K562 (cell line): ENCODE data around the gene HES4. TPM values are rescaled to one million over a fixed set of nuclear protein-coding genes. Genes with fewer than 3 reads are reported as not detected.

ENCODE experiments used
- ATAC-seq: fragments of 200-7000 bp; cut with Tn5 transposase; 3 replicates; pipeline ENCODE4 v1.9.1; 2020; ENCODE audit warnings: moderate library complexity
- BruUV-seq: library from RNA; stranded (reverse); fragments of 400-500 nt; replicated peaks from 2 replicates; lab custom pipeline; 2021; lab: Mats Ljungman, UMichigan
- CTCF ChIA-PET: fragments of 300-600 bp; formaldehyde crosslinking; extraction: SDS; loops from one replicate; lab custom pipeline; 2021; ENCODE audit warnings: low intra/inter-chr PET ratio; lab: Yijun Ruan, JAX
- POLR2A ChIA-PET: fragments of 300-600, 350-650 bp; sonication (Branson Sonifier 250); formaldehyde crosslinking; extraction: SDS; loops from one replicate; lab custom pipeline; 2021; ENCODE audit warnings: antibody characterized with exemption, inconsistent platforms; lab: Yijun Ruan, JAX
- DNase-seq, 4 experiments: peaks; one replicate each; pipeline versions ENCODE4 v3.0.0 to v3.0.0-alpha.2; 2011 to 2018; ENCODE audit warnings: low spot score in 3 of 4, mixed read lengths in 3 of 4; ENCODE audit errors: extremely low read depth in 1 of 4
- FAIRE-seq: peaks from 2 replicates; lab custom pipeline; 2011; peaks lifted over from hg19 to GRCh38; lab: Jason Lieb, UNC
- H2AFZ ChIP-seq: 2 replicates; pipeline ENCODE4 v1.6.0; 2011; ENCODE audit warnings: low read depth, low read length, control low read depth, inconsistent platforms
- H3K27ac ChIP-seq: fragments of 200-600 bp; 3 replicates; pipeline ENCODE4 v1.8.0; 2011; ENCODE audit warnings: low read depth, mild to moderate bottlenecking, control low read depth, inconsistent platforms, low read length, moderate library complexity, mixed read lengths; ENCODE audit errors: extremely low read depth
- H3K27me3 ChIP-seq, 2 experiments: fragments of 300-600 bp in 1 of 2; 2 replicates in 1 of 2; 3 replicates in 1 of 2; pipeline versions ENCODE4 v1.6.0 to v1.8.0; 2011; ENCODE audit warnings: inconsistent platforms in 2 of 2, low read length in 2 of 2, mild to moderate bottlenecking in 1 of 2, mixed read lengths in 1 of 2, moderate library complexity in 1 of 2; ENCODE audit not compliant: control insufficient read depth in 2 of 2, insufficient read depth in 2 of 2
- H3K36me3 ChIP-seq: fragments of 300-600 bp; 3 replicates; pipeline ENCODE4 v1.8.0; 2011; ENCODE audit warnings: mild to moderate bottlenecking, low read length, inconsistent platforms; ENCODE audit not compliant: control insufficient read depth, insufficient read depth
- H3K4me1 ChIP-seq, 2 experiments: fragments of 200-600 bp in 1 of 2; replicated peaks in 1 of 2; 2 replicates in 1 of 2; 3 replicates in 1 of 2; pipeline versions ENCODE4 v1.5.1 to v1.8.0; 2011; ENCODE audit warnings: inconsistent platforms in 2 of 2, low read length in 2 of 2, mild to moderate bottlenecking in 1 of 2, mixed read lengths in 1 of 2, moderate library complexity in 1 of 2; ENCODE audit not compliant: control insufficient read depth in 2 of 2, insufficient read depth in 2 of 2
- H3K4me2 ChIP-seq: 2 replicates; pipeline ENCODE4 v1.6.1; 2011; ENCODE audit warnings: low read length, control low read depth, inconsistent platforms, mixed read lengths; ENCODE audit not compliant: insufficient read depth
- H3K4me3 ChIP-seq: fragments of 200-600 bp; sonication (generic), shearing (Covaris generic); 2 replicates; pipeline ENCODE4 v1.5.1; 2016; ENCODE audit warnings: control low read depth, inconsistent platforms
- H3K79me2 ChIP-seq: fragments of 200-600 bp; 3 replicates; pipeline ENCODE4 v1.8.0; 2011; ENCODE audit warnings: low read length, inconsistent platforms; ENCODE audit not compliant: control insufficient read depth, insufficient read depth
- H3K9ac ChIP-seq, 2 experiments: 2 replicates each; pipeline versions ENCODE4 v1.6.0 to v1.6.1; 2011; ENCODE audit warnings: low read depth in 2 of 2, low read length in 2 of 2, control low read depth in 1 of 2, inconsistent platforms in 1 of 2, mild to moderate bottlenecking in 1 of 2, mixed read lengths in 1 of 2; ENCODE audit not compliant: insufficient read depth in 1 of 2
- H3K9me1 ChIP-seq: one replicate; pipeline ENCODE4 v1.6.0; 2011; ENCODE audit warnings: inconsistent platforms, mild to moderate bottlenecking, low read length, moderate library complexity; ENCODE audit not compliant: control insufficient read depth, insufficient read depth
- H3K9me3 ChIP-seq: replicated peaks from 2 replicates; pipeline ENCODE4 v1.5.1; 2011; ENCODE audit warnings: low read depth, low read length, inconsistent platforms; ENCODE audit not compliant: control insufficient read depth, insufficient read depth
- H4K20me1 ChIP-seq: replicated peaks from 2 replicates; pipeline ENCODE4 v1.6.1; 2011; ENCODE audit warnings: low read length, inconsistent platforms, mixed read lengths; ENCODE audit not compliant: control insufficient read depth, insufficient read depth
- ATF1 ChIP-seq, 2 experiments: fragments of 450-650 bp in 1 of 2; IDR thresholded peaks; 2 replicates each; pipeline ENCODE4 v1.6.1; 2016; ENCODE audit warnings: missing compliant biosample characterization in 1 of 2, missing genetic modification characterization in 1 of 2
- BHLHE40 ChIP-seq: IDR thresholded peaks from 2 replicates; pipeline ENCODE4 v1.6.1; 2011; ENCODE audit warnings: low read length, improper control_type of control experiment
- E2F3 ChIP-seq: fragments of 250-450 bp; sonication (Bioruptor Pico); IDR thresholded peaks from 2 replicates; pipeline ENCODE4 v1.4.0; 2020; ENCODE audit warnings: mild to moderate bottlenecking
- HDGF ChIP-seq: fragments of 450-650 bp; IDR thresholded peaks from 2 replicates; pipeline ENCODE4 v1.6.1; 2016
- HMGN3 ChIP-seq: IDR thresholded peaks from 2 replicates; pipeline ENCODE4 v1.6.1; 2011; ENCODE audit warnings: borderline replicate concordance, low read depth, mild to moderate bottlenecking, mixed read lengths, low read length; ENCODE audit not compliant: insufficient read length; ENCODE audit errors: extremely low read depth
- LARP7 ChIP-seq: fragments of 450-650 bp; IDR thresholded peaks from 2 replicates; pipeline ENCODE4 v1.6.1; 2016
- MIER1 ChIP-seq: fragments of 450-650 bp; IDR thresholded peaks from 2 replicates; pipeline ENCODE4 v1.6.1; 2016; ENCODE audit warnings: antibody characterized with exemption, mild to moderate bottlenecking, low read depth
- NEUROD1 ChIP-seq: fragments of 150-350 bp; IDR thresholded peaks from 2 replicates; pipeline ENCODE4 v1.6.1; 2014; ENCODE audit warnings: borderline replicate concordance, low read length, low read depth; ENCODE audit not compliant: partially characterized antibody
- PPARD ChIP-seq: fragments of 250-450 bp; sonication (Bioruptor Pico); IDR thresholded peaks from 2 replicates; pipeline ENCODE4 v1.8.0; 2022; ENCODE audit warnings: inconsistent platforms, mild to moderate bottlenecking, moderate library complexity
- ZNF316 ChIP-seq: fragments of 450-650 bp; IDR thresholded peaks from 2 replicates; pipeline ENCODE4 v1.6.1; 2016
- ZNF384 ChIP-seq: IDR thresholded peaks from 2 replicates; pipeline ENCODE4 v1.6.1; 2012; ENCODE audit warnings: low read depth, low read length, improper control_type of control experiment
- whole genome bisulfite sequencing: fragments of 100-300 bp; shearing (Covaris generic); methylation state at CpG from one replicate; pipeline ENCODE4 v1.1.6; 2016; ENCODE audit warnings: low coverage, mixed read lengths; ENCODE audit not compliant: insufficient coverage; ENCODE audit errors: missing lambda C conversion rate; 5-methylcytosine and 5-hydroxymethylcytosine counted together
- in situ Hi-C: fragments of 300-500 bp; cut with MboI; formaldehyde crosslinking; loops from 4 replicates; pipeline ENCODE4 v1.15.0; 2018; ENCODE audit warnings: inconsistent platforms, mixed read lengths
- intact Hi-C: fragments of 100-400 bp; cut with micrococcal nuclease; formaldehyde crosslinking; loops from 2 replicates; pipeline ENCODE4 v1.14.2; 2022
- polyA plus RNA-seq, 8 experiments: library from polyadenylated mRNA; depleted of rRNA in 4 of 8; stranded (reverse) in 5 of 8; unstranded in 3 of 8; fragments of >200 nt; fragmentation: Nextera tagmentation in 2 of 8; fragmentation: Illumina TruSeq in 1 of 8; extraction: Ambion mirVana in 2 of 8; extraction: Trizol in 1 of 8; gene quantifications; 2 replicates each; pipeline versions ENCODE4 v1.2.1 to v1.2.3, GENCODE V29; 2011 to 2014; ENCODE audit warnings: inconsistent platforms in 1 of 8, missing spikeins in 1 of 8
- total RNA-seq, 7 experiments: library from RNA; depleted of rRNA in 6 of 7; stranded (reverse); fragments of >200 nt in 6 of 7; fragmentation: Illumina TruSeq in 2 of 7; extraction: Trizol in 2 of 7; gene quantifications; 2 replicates each; pipeline versions ENCODE4 v1.2.1 to v1.2.3, GENCODE V29; 2011 to 2021; ENCODE audit warnings: low replicate concordance in 1 of 7
- TF ChIP-seq, protein P1 (sequence below): fragments of 250-450 bp; sonication (Bioruptor Pico); IDR thresholded peaks from 2 replicates; pipeline ENCODE4 v1.4.0; 2020
- TF ChIP-seq, protein P2 (sequence below), 2 experiments: fragments of 450-650 bp in 1 of 2; IDR thresholded peaks; 2 replicates each; pipeline ENCODE4 v1.6.1; 2011 to 2017; ENCODE audit warnings: low read depth in 2 of 2, antibody characterized with exemption in 1 of 2, borderline replicate concordance in 1 of 2, low read length in 1 of 2, mild to moderate bottlenecking in 1 of 2, mixed read lengths in 1 of 2; ENCODE audit not compliant: control insufficient read depth in 1 of 2
- TF ChIP-seq, protein P3 (sequence below), 2 experiments: IDR thresholded peaks; 2 replicates each; pipeline ENCODE4 v1.6.1; 2012; ENCODE audit warnings: improper control_type of control experiment in 2 of 2, low read depth in 2 of 2, low read length in 2 of 2, borderline replicate concordance in 1 of 2

The HES4 gene
- total and polyA plus RNA-seq, 9 of the 15 experiments (the other 6 are each of a cell fraction or from before 2014, with no cell fraction given) = 0.21 to 43.7 (median 5.3) TPM; not detected in 2

- Histone ChIP-seq H3K9me3 (no peaks in the 10 kb centered on the region), H3K27ac (no peak overlapping the region), H3K9me1 (no peaks in the 10 kb centered on the region), H3K4me1 (peaks cover 0 to 69% of the 10 kb centered on the region in 2 experiments; a peak in 3 of 5 replicates), H3K4me3 (no peak overlapping the region), H3K9ac (peak overlapping the region in 1 of 2 experiments; percentile 45; a peak in 1 of 4 replicates), H3K79me2 (no peaks in the 10 kb centered on the region), H3K27me3 (peaks cover 39 to 65% of the 10 kb centered on the region in 2 experiments; a peak in 4 of 5 replicates), H2AFZ (no peak overlapping the region), H3K36me3 (no peaks in the 10 kb centered on the region), H3K4me2 (no peak overlapping the region; the same call in 1 of the 2 replicates), H4K20me1 (peaks cover 13% of the 10 kb centered on the region)
- ATAC-seq (peak; percentile 29), DNase-seq (no peak), FAIRE-seq (no peak)
- POLR2A ChIA-PET = interaction anchor here (0.6 to 1.5 kb wide), 6 partner anchors 12 to 343 kb away, joined by 3 to 7 read pairs (median 4); partner anchors contain the start of gene HES4
- intact Hi-C loops = loop anchor here (10.0 kb wide), 1 partner anchor 314 kb away; no protein-coding TSS in a partner anchor
- WGBS = 13% methylated on average over 35 of the region's 35 CpGs
- no TSS peak for BruUV-seq
- in situ Hi-C loops = loop anchor here (10.0 kb wide), 1 partner anchor 84 kb away; no protein-coding TSS in a partner anchor
- CTCF ChIA-PET = no interaction called here
- TF ChIP-seq NEUROD1 = no peak
- TF ChIP-seq MIER1 = no peak
- no peak for TF ChIP-seq HDGF
- no peak for TF ChIP-seq PPARD (CRISPR knock-in tag)
- TF ChIP-seq, protein P1, sequence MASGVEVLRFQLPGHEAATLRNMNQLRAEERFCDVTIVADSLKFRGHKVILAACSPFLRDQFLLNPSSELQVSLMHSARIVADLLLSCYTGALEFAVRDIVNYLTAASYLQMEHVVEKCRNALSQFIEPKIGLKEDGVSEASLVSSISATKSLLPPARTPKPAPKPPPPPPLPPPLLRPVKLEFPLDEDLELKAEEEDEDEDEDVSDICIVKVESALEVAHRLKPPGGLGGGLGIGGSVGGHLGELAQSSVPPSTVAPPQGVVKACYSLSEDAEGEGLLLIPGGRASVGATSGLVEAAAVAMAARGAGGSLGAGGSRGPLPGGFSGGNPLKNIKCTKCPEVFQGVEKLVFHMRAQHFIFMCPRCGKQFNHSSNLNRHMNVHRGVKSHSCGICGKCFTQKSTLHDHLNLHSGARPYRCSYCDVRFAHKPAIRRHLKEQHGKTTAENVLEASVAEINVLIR (CRISPR knock-in tag) = no peak
- TF ChIP-seq HMGN3 = no peak
- TF ChIP-seq, protein P2, sequence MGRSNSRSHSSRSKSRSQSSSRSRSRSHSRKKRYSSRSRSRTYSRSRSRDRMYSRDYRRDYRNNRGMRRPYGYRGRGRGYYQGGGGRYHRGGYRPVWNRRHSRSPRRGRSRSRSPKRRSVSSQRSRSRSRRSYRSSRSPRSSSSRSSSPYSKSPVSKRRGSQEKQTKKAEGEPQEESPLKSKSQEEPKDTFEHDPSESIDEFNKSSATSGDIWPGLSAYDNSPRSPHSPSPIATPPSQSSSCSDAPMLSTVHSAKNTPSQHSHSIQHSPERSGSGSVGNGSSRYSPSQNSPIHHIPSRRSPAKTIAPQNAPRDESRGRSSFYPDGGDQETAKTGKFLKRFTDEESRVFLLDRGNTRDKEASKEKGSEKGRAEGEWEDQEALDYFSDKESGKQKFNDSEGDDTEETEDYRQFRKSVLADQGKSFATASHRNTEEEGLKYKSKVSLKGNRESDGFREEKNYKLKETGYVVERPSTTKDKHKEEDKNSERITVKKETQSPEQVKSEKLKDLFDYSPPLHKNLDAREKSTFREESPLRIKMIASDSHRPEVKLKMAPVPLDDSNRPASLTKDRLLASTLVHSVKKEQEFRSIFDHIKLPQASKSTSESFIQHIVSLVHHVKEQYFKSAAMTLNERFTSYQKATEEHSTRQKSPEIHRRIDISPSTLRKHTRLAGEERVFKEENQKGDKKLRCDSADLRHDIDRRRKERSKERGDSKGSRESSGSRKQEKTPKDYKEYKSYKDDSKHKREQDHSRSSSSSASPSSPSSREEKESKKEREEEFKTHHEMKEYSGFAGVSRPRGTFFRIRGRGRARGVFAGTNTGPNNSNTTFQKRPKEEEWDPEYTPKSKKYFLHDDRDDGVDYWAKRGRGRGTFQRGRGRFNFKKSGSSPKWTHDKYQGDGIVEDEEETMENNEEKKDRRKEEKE (IDR thresholded peaks at IDR 0.05; ENCODE audit: borderline replicate concordance in 1 of 2, control insufficient read depth in 1 of 2, low read depth in 2 of 2, low read length in 1 of 2) = no peak
- no peak for TF ChIP-seq LARP7
- TF ChIP-seq ZNF316 = peak; percentile 28; the same call in 1 of the 2 replicates
- no peak for TF ChIP-seq ATF1 (CRISPR knock-in tag; IDR thresholded peaks at IDR 0.05)
- TF ChIP-seq ATF1 (tag; IDR thresholded peaks at IDR 0.05) = no peak
- TF ChIP-seq, protein P3, sequence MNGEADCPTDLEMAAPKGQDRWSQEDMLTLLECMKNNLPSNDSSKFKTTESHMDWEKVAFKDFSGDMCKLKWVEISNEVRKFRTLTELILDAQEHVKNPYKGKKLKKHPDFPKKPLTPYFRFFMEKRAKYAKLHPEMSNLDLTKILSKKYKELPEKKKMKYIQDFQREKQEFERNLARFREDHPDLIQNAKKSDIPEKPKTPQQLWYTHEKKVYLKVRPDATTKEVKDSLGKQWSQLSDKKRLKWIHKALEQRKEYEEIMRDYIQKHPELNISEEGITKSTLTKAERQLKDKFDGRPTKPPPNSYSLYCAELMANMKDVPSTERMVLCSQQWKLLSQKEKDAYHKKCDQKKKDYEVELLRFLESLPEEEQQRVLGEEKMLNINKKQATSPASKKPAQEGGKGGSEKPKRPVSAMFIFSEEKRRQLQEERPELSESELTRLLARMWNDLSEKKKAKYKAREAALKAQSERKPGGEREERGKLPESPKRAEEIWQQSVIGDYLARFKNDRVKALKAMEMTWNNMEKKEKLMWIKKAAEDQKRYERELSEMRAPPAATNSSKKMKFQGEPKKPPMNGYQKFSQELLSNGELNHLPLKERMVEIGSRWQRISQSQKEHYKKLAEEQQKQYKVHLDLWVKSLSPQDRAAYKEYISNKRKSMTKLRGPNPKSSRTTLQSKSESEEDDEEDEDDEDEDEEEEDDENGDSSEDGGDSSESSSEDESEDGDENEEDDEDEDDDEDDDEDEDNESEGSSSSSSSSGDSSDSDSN (IDR thresholded peaks at IDR 0.05; ENCODE audit: borderline replicate concordance in 1 of 2, low read depth in 2 of 2, low read length in 2 of 2) = peak; percentile 32 to 68; a peak in 1 of 4 replicates
- no peak for TF ChIP-seq E2F3
- TF ChIP-seq BHLHE40 = peak; percentile 30; the same call in 1 of the 2 replicates
- no peak for TF ChIP-seq ZNF384
Measured at GRCh38 chr1:980602-981395, 19.1 kb downstream of the HES4 start.
